Adrenal gland (tissue), 12 donors: ENCODE results near the gene ACTR6. TPM values are rescaled to one million over a fixed set of nuclear protein-coding genes. Genes with fewer than 3 reads are reported as not detected.

Experiments used
- DNase-seq, 7 donors: peaks; one replicate each; pipeline ENCODE4 v3.0.0-alpha.2; 2019 to 2020
- H3K27ac ChIP-seq, 5 donors: fragments of 200-600 bp; sonication (generic) in 4 of 5; 1 replicate in 3 of 5; 2 replicates in 2 of 5; pipeline versions ENCODE4 v1.5.1 to v1.8.0; 2016 to 2020; ENCODE audit warnings: mild to moderate bottlenecking in 1 of 5
- H3K27me3 ChIP-seq: fragments of 200-600 bp; 2 replicates; pipeline ENCODE4 v1.8.0; 2021
- H3K36me3 ChIP-seq, 2 donors: fragments of 200-600 bp; replicated peaks in 1 of 2; 1 replicate in 1 of 2; 2 replicates in 1 of 2; pipeline versions ENCODE4 v1.5.1 to v1.8.0; 2018 to 2022
- H3K4me1 ChIP-seq, 2 donors: fragments of 200-600 bp; replicated peaks in 1 of 2; 1 replicate in 1 of 2; 2 replicates in 1 of 2; pipeline versions ENCODE4 v1.5.1 to v1.8.0; 2018 to 2021
- H3K4me3 ChIP-seq, 4 donors: fragments of 200-600 bp; sonication (generic) in 3 of 4; one replicate each; pipeline ENCODE4 v1.5.1; 2016 to 2018
- H3K9me3 ChIP-seq, 3 donors: fragments of 200-600 bp; sonication (generic) in 1 of 3; replicated peaks in 1 of 3; 1 replicate in 2 of 3; 2 replicates in 1 of 3; pipeline versions ENCODE4 v1.5.1 to v1.8.0; 2016 to 2021
- POLR2A ChIP-seq, 2 donors: fragments of 450-650 bp; IDR thresholded peaks; one replicate each; pipeline ENCODE4 v1.6.1; 2017; ENCODE audit warnings: antibody characterized with exemption in 2 of 2, mild to moderate bottlenecking in 2 of 2, moderate library complexity in 1 of 2
- WGBS, 4 donors: extraction: QIAGEN DNeasy Blood & Tissue Kit in 2 of 4; methylation state at CpG; one replicate each; pipeline versions ENCODE4 v1.1.5 to v1.1.7; 2013 to 2017; 5-methylcytosine and 5-hydroxymethylcytosine counted together
- intact Hi-C, 2 donors: fragments of 100-400 bp; cut with DNase I; formaldehyde crosslinking; loops; one replicate each; pipeline versions ENCODE4 v1.14.1 to v1.15.0; 2022 to 2023
- microRNA counts, 2 donors: library from miRNA; unstranded; fragments of <30 nt; microRNA quantifications; one replicate each; lab custom pipeline; 2016
- microRNA-seq, 3 donors: library from miRNA; unstranded; fragments of <30 nt; microRNA quantifications; one replicate each; pipeline ENCODE4, GENCODE V29; 2017 to 2020
- polyA plus RNA-seq, 3 donors: library from polyadenylated mRNA; stranded (reverse); fragments of 200-250 nt in 2 of 3; fragments of 350-450 nt in 1 of 3; fragmentation: Illumina TruSeq in 1 of 3; extraction: RNeasy Lipid Tissue Mini Kit (QIAGEN cat#74804) in 1 of 3; gene quantifications; one replicate each; pipeline ENCODE4 v1.2.3, GENCODE V29; 2013 to 2014
- small RNA-seq, 2 donors: library from RNA; depleted of rRNA; stranded (forward); fragments of <200 nt; gene quantifications; one replicate each; pipeline ENCODE3, GENCODE V24; 2016
- total RNA-seq, 9 donors: library from RNA; depleted of rRNA in 4 of 9; stranded (reverse); fragments of >200 nt in 4 of 9; fragments of 120-200 nt in 1 of 9; fragmentation: NEBNext Ultra II Directional in 1 of 9; extraction: Animal tissue kit (Norgen Biotek cat#: 25700) in 1 of 9; gene quantifications; one replicate each; pipeline versions ENCODE4 v1.1.0 to v1.2.4, GENCODE V29; 2013 to 2023
- TF ChIP-seq, protein P1 (sequence below), 6 experiments: fragments of 450-650 bp in 4 of 6; fragments of 200-600 bp in 2 of 6; sonication (generic) in 1 of 6; IDR thresholded peaks; 1 replicate in 5 of 6; 2 replicates in 1 of 6; pipeline versions ENCODE4 v1.5.1 to v1.8.0; 2016 to 2021; ENCODE audit warnings: antibody characterized with exemption in 6 of 6, mild to moderate bottlenecking in 2 of 6, moderate library complexity in 1 of 6
- donor health status: healthy with polysubstance abuse.
- donor health status: Bipolar disorder and iron deficiency.
- donor health status: DM: yes; HTN: yes; CAD: no.
- donor health status: DM: no; HTN: no; CAD: no.
- donor health status: DM: no; HTN: no; CAD: no.
- donor health status: DM: yes; HTN: yes; CAD: no.

Gene ACTR6
- total and polyA plus RNA-seq, 12 donors, result 5.4 to 30.1 (median 23.3) TPM

- Histone ChIP-seq H3K4me1 (peaks cover 22 to 48% of the 10 kb centered on the region in 2 donors), H3K27me3 (no peaks in the 10 kb centered on the region), H3K9me3 (no peaks in the 10 kb centered on the region), H3K4me3 (peak overlapping the region; percentile 38 to 78 (median 62)), H3K36me3 (no peaks in the 10 kb centered on the region), H3K27ac (peak overlapping the region; percentile 96 to 98 (median 97))
- TF ChIP-seq POLR2A (IDR thresholded peaks at IDR 0.05), result no peak
- TF ChIP-seq, protein P1, sequence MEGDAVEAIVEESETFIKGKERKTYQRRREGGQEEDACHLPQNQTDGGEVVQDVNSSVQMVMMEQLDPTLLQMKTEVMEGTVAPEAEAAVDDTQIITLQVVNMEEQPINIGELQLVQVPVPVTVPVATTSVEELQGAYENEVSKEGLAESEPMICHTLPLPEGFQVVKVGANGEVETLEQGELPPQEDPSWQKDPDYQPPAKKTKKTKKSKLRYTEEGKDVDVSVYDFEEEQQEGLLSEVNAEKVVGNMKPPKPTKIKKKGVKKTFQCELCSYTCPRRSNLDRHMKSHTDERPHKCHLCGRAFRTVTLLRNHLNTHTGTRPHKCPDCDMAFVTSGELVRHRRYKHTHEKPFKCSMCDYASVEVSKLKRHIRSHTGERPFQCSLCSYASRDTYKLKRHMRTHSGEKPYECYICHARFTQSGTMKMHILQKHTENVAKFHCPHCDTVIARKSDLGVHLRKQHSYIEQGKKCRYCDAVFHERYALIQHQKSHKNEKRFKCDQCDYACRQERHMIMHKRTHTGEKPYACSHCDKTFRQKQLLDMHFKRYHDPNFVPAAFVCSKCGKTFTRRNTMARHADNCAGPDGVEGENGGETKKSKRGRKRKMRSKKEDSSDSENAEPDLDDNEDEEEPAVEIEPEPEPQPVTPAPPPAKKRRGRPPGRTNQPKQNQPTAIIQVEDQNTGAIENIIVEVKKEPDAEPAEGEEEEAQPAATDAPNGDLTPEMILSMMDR (IDR thresholded peaks at IDR 0.05), result no peak
- intact Hi-C loops, result no loop called here
- 0 to 1% (median 1%) methylated on average over 17 to 33 of the region's 33 CpGs for WGBS, 4 donors
- DNase-seq, result peak in 4 of 7 donors; percentile 46 to 72 (median 50)
Measured at GRCh38 chr12:100267603-100268281, 67.1 kb downstream of the ACTR6 start.

GRCh38 chr12:100268835-100269564, 68.4 kb downstream of the ACTR6 start:
- Histone ChIP-seq H3K27me3 (no peaks in the 10 kb centered on the region), H3K4me1 (peaks cover 22 to 57% of the 10 kb centered on the region in 2 donors), H3K36me3 (no peaks in the 10 kb centered on the region), H3K9me3 (no peaks in the 10 kb centered on the region), H3K4me3 (peak overlapping the region in 1 of 4 donors; percentile 65), H3K27ac (peak overlapping the region in 1 of 5 donors; percentile 14)
- DNase-seq, result no peak
- TF ChIP-seq POLR2A (IDR thresholded peaks at IDR 0.05), result no peak
- TF ChIP-seq, protein P1 (IDR thresholded peaks at IDR 0.05), result no peak
- intact Hi-C loops, result no loop called here
- WGBS, 4 donors, result 36 to 56% (median 45%) methylated on average over 5 of the region's 5 CpGs

DNA sequence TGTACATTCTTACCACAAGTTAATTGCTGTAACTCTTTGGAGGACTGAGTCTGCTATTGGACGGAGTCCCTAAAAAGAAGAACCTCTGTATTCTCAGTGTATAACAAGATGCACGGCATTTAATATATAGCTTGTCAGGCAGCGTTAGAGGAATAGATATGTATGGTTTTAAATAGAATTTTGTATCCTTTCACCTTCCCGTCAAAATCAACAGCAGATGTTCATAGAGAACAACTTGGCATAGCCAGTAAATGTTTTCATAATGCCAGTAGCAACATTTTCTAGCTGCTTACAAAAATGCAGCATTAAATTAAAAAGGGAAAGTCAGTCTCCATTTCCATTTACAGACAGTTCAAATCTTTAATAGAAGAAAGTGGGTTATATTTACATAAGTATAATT, 73.2 kb downstream of the ACTR6 start:
- H3K4me1 ChIP-seq, result peaks cover 21 to 47% of the 10 kb centered on the region in 2 donors
- no peak for DNase-seq
- H3K27ac ChIP-seq, result no peak overlapping the region
- intact Hi-C loops, result no loop called here
- no peaks in the 10 kb centered on the region for H3K27me3 ChIP-seq
- no peaks in the 10 kb centered on the region for H3K9me3 ChIP-seq
- WGBS, 4 donors, result 82 to 95% (median 88%) methylated on average over 4 of the region's 4 CpGs
- H3K4me3 ChIP-seq, result no peak overlapping the region
- TF ChIP-seq, protein P1 (IDR thresholded peaks at IDR 0.05), result no peak
- TF ChIP-seq POLR2A (IDR thresholded peaks at IDR 0.05), result no peak
- H3K36me3 ChIP-seq, result no peaks in the 10 kb centered on the region

MicroRNAs within 50 kb of the gene (microRNA counts, 767-probe panel; counts per million panel counts)
- microRNA hsa-miR-1827 (lab: Ali Mortazavi, UCI), result 0 counts per million in 2 donors

Small RNA genes within 50 kb of the gene (microRNA-seq; reads per million reads assigned to microRNA genes)
- 0 reads per million in 3 donors for gene MIR1827

Small RNA genes within 50 kb of the gene (small RNA-seq; reads per million reads assigned to genes)
- gene MIR1827, result 0 reads per million in 2 donors
- 0 reads per million in 2 donors for gene RF00019
- 0 reads per million in 2 donors for gene RN7SL176P

Other genes starting within 250 kb of the ACTR6 start
- gene ANKS1B, start 215.9 kb upstream of the ACTR6 start, total RNA-seq, result 10 to 100 TPM in 5 of 9 donors, 1 to 10 TPM in 4; 4.2 to 28.1 (median 10.2) TPM
- 1 to 10 TPM; 1.3 to 4.4 (median 4.0) TPM for gene ANKS1B, start 215.9 kb upstream of the ACTR6 start, polyA plus RNA-seq
- 10 to 100 TPM; 32.2 to 50.2 (median 36.6) TPM for gene BLTP3B, start 57.9 kb upstream of the ACTR6 start, total RNA-seq
- gene BLTP3B, start 57.9 kb upstream of the ACTR6 start, polyA plus RNA-seq, result 10 to 100 TPM in 1 of 3 donors, 1 to 10 TPM in 2; 6.0 to 43.5 (median 6.5) TPM
- gene DEPDC4, start 66.3 kb downstream of the ACTR6 start, total RNA-seq, result 1 to 10 TPM in 5 of 9 donors, under 1 TPM in 3, not detected in 1; 0.17 to 3.5 (median 1.8) TPM
- 1 to 10 TPM in 2 of 3 donors, under 1 TPM in 1; 0.67 to 1.7 (median 1.2) TPM for gene DEPDC4, start 66.3 kb downstream of the ACTR6 start, polyA plus RNA-seq
- gene SCYL2, start 66.4 kb downstream of the ACTR6 start, total RNA-seq, result 10 to 100 TPM; 29.9 to 54.6 (median 44.7) TPM
- gene SCYL2, start 66.4 kb downstream of the ACTR6 start, polyA plus RNA-seq, result 10 to 100 TPM; 12.1 to 45.0 (median 14.6) TPM
- gene SLC17A8, start 156.3 kb downstream of the ACTR6 start, total RNA-seq, result under 1 TPM in 7 of 9 donors, not detected in 2; 0.11 to 0.85 (median 0.51) TPM
- under 1 TPM in 1 of 3 donors, not detected in 2; 0.09 TPM for gene SLC17A8, start 156.3 kb downstream of the ACTR6 start, polyA plus RNA-seq